ENCODE results near the gene CXCL13.

Gene CXCL13

GRCh38 chr4:77619408-77619807 is 13.8 kb downstream of the CXCL13 start (continued):
- TF ChIP-seq ZSCAN30 (tag by site-specific recombination; IDR thresholded peaks at IDR 0.05), result no peak
- TF ChIP-seq GLI4 (tag by site-specific recombination; IDR thresholded peaks at IDR 0.05), result no peak
- no peak for TF ChIP-seq MZF1 (tag by site-specific recombination; IDR thresholded peaks at IDR 0.05; ENCODE audit: borderline replicate concordance)
- no peak for TF ChIP-seq KLF7 (tag by site-specific recombination; IDR thresholded peaks at IDR 0.05; ENCODE audit: borderline replicate concordance)
- no peak for TF ChIP-seq GFI1B (tag by site-specific recombination; IDR thresholded peaks at IDR 0.05)
- no peak for TF ChIP-seq ZNF394 (tag by site-specific recombination; IDR thresholded peaks at IDR 0.05; ENCODE audit: borderline replicate concordance)
- TF ChIP-seq ZNF155 (tag by site-specific recombination; IDR thresholded peaks at IDR 0.05), result no peak
- no peak for TF ChIP-seq ZNF133 (tag by site-specific recombination; IDR thresholded peaks at IDR 0.05)
- no peak for TF ChIP-seq ZNF626 (tag by site-specific recombination; IDR thresholded peaks at IDR 0.05)

GRCh38 chr4:77621254-77621653 is 15.6 kb downstream of the CXCL13 start:
- H3K27ac ChIP-seq (ENCODE audit: extremely low read depth, low read depth, low read length), result no peak overlapping the region
- H3K4me1 ChIP-seq (ENCODE audit: control insufficient read depth, insufficient read depth, low read length), result no peaks in the 10 kb centered on the region
- ChIA-PET CTCF (interaction anchor here (1.1 kb wide), 1 partner anchor 20 kb away, joined by 3 read pairs; no protein-coding TSS in a partner anchor), POLR2A (no interaction called here)
- TF ChIP-seq HIC1 (tag by site-specific recombination; IDR thresholded peaks at IDR 0.05), result no peak
- no peak for TF ChIP-seq ATF2 (tag by site-specific recombination; IDR thresholded peaks at IDR 0.05; ENCODE audit: low read depth)
- no peak for TF ChIP-seq ZNF514 (tag by site-specific recombination; IDR thresholded peaks at IDR 0.05)
- no peak for TF ChIP-seq ZNF610 (tag by site-specific recombination; IDR thresholded peaks at IDR 0.05; ENCODE audit: borderline replicate concordance)
- TF ChIP-seq ZNF10 (tag by site-specific recombination; IDR thresholded peaks at IDR 0.05), result no peak
- no peak for TF ChIP-seq ZNF202 (tag by site-specific recombination; IDR thresholded peaks at IDR 0.05; ENCODE audit: borderline replicate concordance)
- TF ChIP-seq EGR2 (tag by site-specific recombination; IDR thresholded peaks at IDR 0.05; ENCODE audit: low read depth), result no peak
- TF ChIP-seq ZNF664 (tag by site-specific recombination; IDR thresholded peaks at IDR 0.05), result no peak
- no peak for TF ChIP-seq ZNF391 (tag by site-specific recombination; IDR thresholded peaks at IDR 0.05; ENCODE audit: borderline replicate concordance, low read depth)
- TF ChIP-seq ZNF777 (tag by site-specific recombination; IDR thresholded peaks at IDR 0.05; ENCODE audit: borderline replicate concordance), result no peak
- TF ChIP-seq ZNF513 (tag by site-specific recombination; IDR thresholded peaks at IDR 0.05), result no peak
- TF ChIP-seq ZNF311 (tag by site-specific recombination; IDR thresholded peaks at IDR 0.05; ENCODE audit: borderline replicate concordance), result no peak
- no peak for TF ChIP-seq SCRT1 (tag by site-specific recombination; IDR thresholded peaks at IDR 0.05; ENCODE audit: borderline replicate concordance)
- TF ChIP-seq ZNF701 (tag by site-specific recombination; IDR thresholded peaks at IDR 0.05), result no peak
- no peak for TF ChIP-seq ZNF18 (tag by site-specific recombination; IDR thresholded peaks at IDR 0.05)
- TF ChIP-seq PRDM6 (tag by site-specific recombination; IDR thresholded peaks at IDR 0.05), result no peak
- no peaks in the 10 kb centered on the region for H3K9me3 ChIP-seq (ENCODE audit: control insufficient read depth, insufficient read depth, low read depth, low read length)
- H3K36me3 ChIP-seq (ENCODE audit: control insufficient read depth in 2 of 2, insufficient read depth in 1 of 2, low read length in 2 of 2), result no peaks in the 10 kb centered on the region
- no peak overlapping the region for H3K4me3 ChIP-seq (ENCODE audit: low read depth, low read length)

All from HEK293 (cell line).